Measurements from ENCODE around the gene RNU6-7. TPM values are rescaled to one million over a fixed set of nuclear protein-coding genes. Genes with fewer than 3 reads are reported as not detected.

The RNU6-7 gene
- total and polyA plus RNA-seq, 2 of the 13 experiments (the other 11 are each of a cell fraction or from before 2014, with no cell fraction given) = under 0.01 TPM; not detected in 1

GRCh38 chr14:32202998-32203882 is 1.4 kb downstream of the RNU6-7 start, which contains the start of gene RNU6-8 (continued):
- TF ChIP-seq NFIC (IDR thresholded peaks at IDR 0.05; ENCODE audit: low read length) (no peak), TEAD2 (CRISPR knock-in tag; IDR thresholded peaks at IDR 0.05) (peak; percentile 74; the same call in 1 of the 2 replicates), PAWR (CRISPR knock-in tag; IDR thresholded peaks at IDR 0.05; ENCODE audit: borderline replicate concordance) (peak; percentile 97), ATF7 (IDR thresholded peaks at IDR 0.05) (no peak), ATF7 (CRISPR knock-in tag; IDR thresholded peaks at IDR 0.05) (peak; percentile 75; the same call in 1 of the 2 replicates), PITX1 (CRISPR knock-in tag; IDR thresholded peaks at IDR 0.05) (peak; percentile 90), THAP8 (CRISPR knock-in tag; IDR thresholded peaks at IDR 0.05; ENCODE audit: borderline replicate concordance) (peak; percentile 75; the same call in 1 of the 2 replicates), ZBTB43 (CRISPR knock-in tag; conservative IDR thresholded peaks at IDR 0.05) (peak; percentile 95), NFKB2 (CRISPR knock-in tag; IDR thresholded peaks at IDR 0.05; ENCODE audit: borderline replicate concordance) (peak; percentile 99; the same call in 1 of the 2 replicates), IRF1 (CRISPR knock-in tag; IDR thresholded peaks at IDR 0.05; ENCODE audit: low read depth) (no peak), IRF9 (CRISPR knock-in tag; IDR thresholded peaks at IDR 0.05; ENCODE audit: borderline replicate concordance) (peak; percentile 90; the same call in 1 of the 2 replicates), ZNF615 (CRISPR knock-in tag; IDR thresholded peaks at IDR 0.05; ENCODE audit: borderline replicate concordance) (peak; percentile 97; the same call in 1 of the 2 replicates), MTA3 (CRISPR knock-in tag; IDR thresholded peaks at IDR 0.05) (no peak), ZNF296 (CRISPR knock-in tag; conservative IDR thresholded peaks at IDR 0.05) (0 out of 2 replicates have a peak, but pooled peaks have one; percentile 73), MIER2 (CRISPR knock-in tag; IDR thresholded peaks at IDR 0.05) (peak; percentile 70; the same call in 1 of the 2 replicates), HNRNPLL (IDR thresholded peaks at IDR 0.05; ENCODE audit: low read depth, low read length, poor library complexity, severe bottlenecking) (peak; percentile 96), TRAFD1 (CRISPR knock-in tag; IDR thresholded peaks at IDR 0.05; ENCODE audit: borderline replicate concordance) (peak; percentile 96; the same call in 1 of the 2 replicates), REL (CRISPR knock-in tag; conservative IDR thresholded peaks at IDR 0.05) (no peak), RELA (CRISPR knock-in tag; IDR thresholded peaks at IDR 0.05) (no peak; the same call in 1 of the 2 replicates)
- TF ChIP-seq, protein P1, sequence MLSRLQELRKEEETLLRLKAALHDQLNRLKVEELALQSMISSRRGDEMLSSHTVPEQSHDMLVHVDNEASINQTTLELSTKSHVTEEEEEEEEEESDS (CRISPR knock-in tag; IDR thresholded peaks at IDR 0.05; ENCODE audit: borderline replicate concordance) = peak; percentile 100
- TF ChIP-seq, protein P2, sequence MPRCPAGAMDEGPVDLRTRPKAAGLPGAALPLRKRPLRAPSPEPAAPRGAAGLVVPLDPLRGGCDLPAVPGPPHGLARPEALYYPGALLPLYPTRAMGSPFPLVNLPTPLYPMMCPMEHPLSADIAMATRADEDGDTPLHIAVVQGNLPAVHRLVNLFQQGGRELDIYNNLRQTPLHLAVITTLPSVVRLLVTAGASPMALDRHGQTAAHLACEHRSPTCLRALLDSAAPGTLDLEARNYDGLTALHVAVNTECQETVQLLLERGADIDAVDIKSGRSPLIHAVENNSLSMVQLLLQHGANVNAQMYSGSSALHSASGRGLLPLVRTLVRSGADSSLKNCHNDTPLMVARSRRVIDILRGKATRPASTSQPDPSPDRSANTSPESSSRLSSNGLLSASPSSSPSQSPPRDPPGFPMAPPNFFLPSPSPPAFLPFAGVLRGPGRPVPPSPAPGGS (CRISPR knock-in tag; IDR thresholded peaks at IDR 0.05) = peak; percentile 79
